HepG2 (cell line): ENCODE results near the gene C16orf86. TPM values are rescaled to one million over a fixed set of nuclear protein-coding genes. Genes with fewer than 3 reads are reported as not detected.

ENCODE experiments used
- CREM ChIP-seq, 2 experiments: sonication (generic) in 1 of 2; formaldehyde crosslinking in 1 of 2; IDR thresholded peaks; 2 replicates each; pipeline versions ENCODE4 v1.4.0 to v1.6.1; 2016 to 2020; ENCODE audit warnings: antibody characterized with exemption in 1 of 2, mild to moderate bottlenecking in 1 of 2, missing genetic modification reagents in 1 of 2
- FOSL1 ChIP-seq: sonication (generic); formaldehyde crosslinking; IDR thresholded peaks from 2 replicates; pipeline ENCODE4 v1.9.0; 2021; ENCODE audit warnings: missing genetic modification reagents, borderline replicate concordance
- FOXA3 ChIP-seq: IDR thresholded peaks from 2 replicates; pipeline ENCODE4 v1.6.1; 2016; ENCODE audit warnings: missing genetic modification reagents, missing compliant biosample characterization
- GPBP1L1 ChIP-seq: sonication (generic); formaldehyde crosslinking; IDR thresholded peaks from 2 replicates; pipeline ENCODE4 v1.5.0; 2020; ENCODE audit warnings: mild to moderate bottlenecking, missing genetic modification reagents
- NBN ChIP-seq: fragments of 450-650 bp; conservative IDR thresholded peaks from 2 replicates; pipeline ENCODE4 v1.6.1; 2017
- NCOA1 ChIP-seq: sonication (generic); formaldehyde crosslinking; IDR thresholded peaks from 2 replicates; pipeline ENCODE4 v1.9.0; 2021; ENCODE audit warnings: missing genetic modification reagents
- RXRB ChIP-seq: IDR thresholded peaks from 2 replicates; pipeline ENCODE4 v1.6.1; 2016; ENCODE audit warnings: borderline replicate concordance, missing genetic modification reagents, missing compliant biosample characterization
- SIN3A ChIP-seq: IDR thresholded peaks from 2 replicates; pipeline ENCODE4 v1.6.1; 2011; ENCODE audit warnings: low read depth, mild to moderate bottlenecking, control low read depth, low read length, borderline replicate concordance
- SKI ChIP-seq: fragments of 450-650 bp; IDR thresholded peaks from one replicate; pipeline ENCODE4 v1.6.1; 2018; ENCODE audit warnings: mild to moderate bottlenecking; ENCODE audit not compliant: partially characterized antibody
- TBX2 ChIP-seq: sonication (generic); formaldehyde crosslinking; IDR thresholded peaks from 2 replicates; pipeline ENCODE4 v1.5.0; 2020; ENCODE audit warnings: missing genetic modification reagents, mild to moderate bottlenecking, borderline replicate concordance
- ZBTB21 ChIP-seq: sonication (generic); formaldehyde crosslinking; IDR thresholded peaks from 2 replicates; pipeline ENCODE4 v1.4.0; 2020; ENCODE audit warnings: missing genetic modification reagents
- ZEB1 ChIP-seq: IDR thresholded peaks from 2 replicates; pipeline ENCODE4 v1.6.1; 2012; ENCODE audit warnings: mild to moderate bottlenecking, low read depth, inconsistent platforms; ENCODE audit not compliant: insufficient replicate concordance
- ZFP82 ChIP-seq: sonication (generic); formaldehyde crosslinking; IDR thresholded peaks from 2 replicates; pipeline ENCODE4 v1.5.1; 2020; ENCODE audit warnings: mild to moderate bottlenecking, missing genetic modification reagents, borderline replicate concordance
- ZNF343 ChIP-seq: sonication (generic); formaldehyde crosslinking; IDR thresholded peaks from 2 replicates; pipeline ENCODE4 v1.4.0; 2020; ENCODE audit warnings: mild to moderate bottlenecking, missing genetic modification reagents
- ZNF639 ChIP-seq: conservative IDR thresholded peaks from 2 replicates; pipeline ENCODE4 v1.6.1; 2018; ENCODE audit warnings: missing genetic modification reagents
- ZNF784 ChIP-seq: sonication (generic); formaldehyde crosslinking; IDR thresholded peaks from 2 replicates; pipeline ENCODE4 v1.5.1; 2020; ENCODE audit warnings: missing genetic modification reagents, mild to moderate bottlenecking, borderline replicate concordance
- ZNF790 ChIP-seq: sonication (generic); formaldehyde crosslinking; IDR thresholded peaks from 2 replicates; pipeline ENCODE4 v1.8.0; 2022; ENCODE audit warnings: missing genetic modification reagents, mild to moderate bottlenecking, borderline replicate concordance
- ZZZ3 ChIP-seq: sonication (generic); formaldehyde crosslinking; IDR thresholded peaks from 2 replicates; pipeline ENCODE4 v1.4.0; 2020; ENCODE audit warnings: missing genetic modification reagents, mild to moderate bottlenecking, borderline replicate concordance
- polyA plus RNA-seq, 8 experiments: library from polyadenylated mRNA; depleted of rRNA in 3 of 8; stranded (reverse) in 7 of 8; unstranded in 1 of 8; fragments of >200 nt; fragmentation: Illumina TruSeq in 4 of 8; extraction: Trizol in 4 of 8; gene quantifications; 2 replicates each; pipeline versions ENCODE4 v1.2.1 to v1.2.3, GENCODE V29; 2011 to 2016; ENCODE audit warnings: low read depth in 4 of 8, missing spikeins in 1 of 8, mixed read lengths in 1 of 8; ENCODE audit not compliant: insufficient read depth in 1 of 8
- total RNA-seq, 5 experiments: library from RNA; depleted of rRNA; stranded (reverse); fragments of >200 nt; fragmentation: Illumina TruSeq; extraction: Trizol; gene quantifications; 2 replicates each; pipeline ENCODE4 v1.2.3, GENCODE V29; 2016; ENCODE audit warnings: low read depth in 1 of 5
- TF ChIP-seq, protein P1 (sequence below): IDR thresholded peaks from 2 replicates; pipeline ENCODE4 v1.6.1; 2016
- TF ChIP-seq, protein P2 (sequence below): sonication (generic); formaldehyde crosslinking; IDR thresholded peaks from 2 replicates; pipeline ENCODE4 v1.5.0; 2020; ENCODE audit warnings: missing genetic modification reagents, mild to moderate bottlenecking, borderline replicate concordance
- TF ChIP-seq, protein P3 (sequence below): sonication (generic); formaldehyde crosslinking; IDR thresholded peaks from 2 replicates; pipeline ENCODE4 v1.5.0; 2020; ENCODE audit warnings: mild to moderate bottlenecking, missing genetic modification reagents

C16orf86 gene
- total and polyA plus RNA-seq, 2 of the 13 experiments (the other 11 are each of a cell fraction or from before 2014, with no cell fraction given) = 1.5 to 3.1 TPM

GRCh38 chr16:67652578-67653127 lies 14.0 kb upstream of the C16orf86 start (continued):
- TF ChIP-seq GPBP1L1 (CRISPR knock-in tag) (no peak), FOSL1 (CRISPR knock-in tag) (no peak), ZNF784 (no peak), NBN (no peak), ZBTB21 (CRISPR knock-in tag) (no peak), SIN3A (0 out of 2 replicates have a peak, but pooled peaks have one; percentile 69), TBX2 (0 out of 2 replicates have a peak, but pooled peaks have one; percentile 39), FOXA3 (CRISPR knock-in tag) (no peak), NCOA1 (CRISPR knock-in tag) (no peak), RXRB (no peak), ZNF790 (CRISPR knock-in tag) (0 out of 2 replicates have a peak, but pooled peaks have one; percentile 50), ZFP82 (CRISPR knock-in tag) (peak; percentile 86; the same call in 1 of the 2 replicates), SKI (no peak), ZEB1 (no peak), ZZZ3 (no peak), ZNF639 (CRISPR knock-in tag) (no peak), ZNF343 (no peak), CREM (IDR thresholded peaks at IDR 0.05) (no peak), CREM (CRISPR knock-in tag; IDR thresholded peaks at IDR 0.05) (no peak)
- TF ChIP-seq, protein P1, sequence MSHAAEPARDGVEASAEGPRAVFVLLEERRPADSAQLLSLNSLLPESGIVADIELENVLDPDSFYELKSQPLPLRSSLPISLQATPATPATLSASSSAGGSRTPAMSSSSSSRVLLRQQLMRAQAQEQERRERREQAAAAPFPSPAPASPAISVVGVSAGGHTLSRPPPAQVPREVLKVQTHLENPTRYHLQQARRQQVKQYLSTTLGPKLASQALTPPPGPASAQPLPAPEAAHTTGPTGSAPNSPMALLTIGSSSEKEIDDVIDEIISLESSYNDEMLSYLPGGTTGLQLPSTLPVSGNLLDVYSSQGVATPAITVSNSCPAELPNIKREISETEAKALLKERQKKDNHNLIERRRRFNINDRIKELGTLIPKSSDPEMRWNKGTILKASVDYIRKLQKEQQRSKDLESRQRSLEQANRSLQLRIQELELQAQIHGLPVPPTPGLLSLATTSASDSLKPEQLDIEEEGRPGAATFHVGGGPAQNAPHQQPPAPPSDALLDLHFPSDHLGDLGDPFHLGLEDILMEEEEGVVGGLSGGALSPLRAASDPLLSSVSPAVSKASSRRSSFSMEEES (CRISPR knock-in tag) = 0 out of 2 replicates have a peak, but pooled peaks have one; percentile 34
- TF ChIP-seq, protein P2, sequence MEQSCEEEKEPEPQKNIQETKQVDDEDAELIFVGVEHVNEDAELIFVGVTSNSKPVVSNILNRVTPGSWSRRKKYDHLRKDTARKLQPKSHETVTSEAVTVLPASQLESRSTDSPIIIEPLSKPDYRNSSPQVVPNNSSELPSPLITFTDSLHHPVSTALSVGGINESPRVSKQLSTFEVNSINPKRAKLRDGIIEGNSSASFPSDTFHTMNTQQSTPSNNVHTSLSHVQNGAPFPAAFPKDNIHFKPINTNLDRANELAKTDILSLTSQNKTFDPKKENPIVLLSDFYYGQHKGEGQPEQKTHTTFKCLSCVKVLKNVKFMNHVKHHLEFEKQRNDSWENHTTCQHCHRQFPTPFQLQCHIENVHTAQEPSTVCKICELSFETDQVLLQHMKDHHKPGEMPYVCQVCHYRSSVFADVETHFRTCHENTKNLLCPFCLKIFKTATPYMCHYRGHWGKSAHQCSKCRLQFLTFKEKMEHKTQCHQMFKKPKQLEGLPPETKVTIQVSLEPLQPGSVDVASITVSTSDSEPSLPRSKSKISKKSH (CRISPR knock-in tag) = no peak
- TF ChIP-seq, protein P3, sequence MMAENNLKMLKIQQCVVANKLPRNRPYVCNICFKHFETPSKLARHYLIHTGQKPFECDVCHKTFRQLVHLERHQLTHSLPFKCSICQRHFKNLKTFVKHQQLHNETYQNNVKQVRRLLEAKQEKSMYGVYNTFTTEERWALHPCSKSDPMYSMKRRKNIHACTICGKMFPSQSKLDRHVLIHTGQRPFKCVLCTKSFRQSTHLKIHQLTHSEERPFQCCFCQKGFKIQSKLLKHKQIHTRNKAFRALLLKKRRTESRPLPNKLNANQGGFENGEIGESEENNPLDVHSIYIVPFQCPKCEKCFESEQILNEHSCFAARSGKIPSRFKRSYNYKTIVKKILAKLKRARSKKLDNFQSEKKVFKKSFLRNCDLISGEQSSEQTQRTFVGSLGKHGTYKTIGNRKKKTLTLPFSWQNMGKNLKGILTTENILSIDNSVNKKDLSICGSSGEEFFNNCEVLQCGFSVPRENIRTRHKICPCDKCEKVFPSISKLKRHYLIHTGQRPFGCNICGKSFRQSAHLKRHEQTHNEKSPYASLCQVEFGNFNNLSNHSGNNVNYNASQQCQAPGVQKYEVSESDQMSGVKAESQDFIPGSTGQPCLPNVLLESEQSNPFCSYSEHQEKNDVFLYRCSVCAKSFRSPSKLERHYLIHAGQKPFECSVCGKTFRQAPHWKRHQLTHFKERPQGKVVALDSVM (CRISPR knock-in tag) = 0 out of 2 replicates have a peak, but pooled peaks have one; percentile 23
